Bronchial epithelial cell (primary cell): Measurements from ENCODE around the gene CHST9. TPM values are rescaled to one million over a fixed set of nuclear protein-coding genes. Genes with fewer than 3 reads are reported as not detected.
A peak's percentile ranks its signal among the peaks of the same experiment; 100 is the strongest.

Experiments
- DNase-seq: peaks from one replicate; pipeline ENCODE4 v3.0.0-alpha.2; 2010; ENCODE audit warnings: low read depth
- FAIRE-seq: peaks from 2 replicates; lab custom pipeline; 2011; peaks lifted over from hg19 to GRCh38; lab: Jason Lieb, UNC
- H3K27me3 ChIP-seq: 2 replicates; pipeline ENCODE4 v1.5.1; 2011; ENCODE audit warnings: low read length; ENCODE audit not compliant: control insufficient read depth, insufficient read depth
- H3K36me3 ChIP-seq: 2 replicates; pipeline ENCODE4 v1.5.1; 2011; ENCODE audit warnings: low read length; ENCODE audit not compliant: control insufficient read depth, insufficient read depth
- H3K4me3 ChIP-seq: 2 replicates; pipeline ENCODE4 v1.5.1; 2011; ENCODE audit warnings: mild to moderate bottlenecking, low read depth, low read length, control low read depth
- CTCF ChIP-seq: IDR thresholded peaks from 2 replicates; pipeline ENCODE4 v1.5.1; 2011; ENCODE audit warnings: mild to moderate bottlenecking, moderate library complexity, low read length, control low read depth, inconsistent platforms; ENCODE audit not compliant: insufficient read depth, severe bottlenecking
- total RNA-seq: library from RNA; depleted of rRNA; stranded (reverse); fragments of >200 nt; gene quantifications from 2 replicates; pipeline ENCODE4 v1.2.1, GENCODE V29; 2014

CHST9 gene
- total RNA-seq, 1 donor from 2014 or later, result 0.26 TPM

GRCh38 chr18:27030421-27030820 lies 154.7 kb downstream of the CHST9 start:
- FAIRE-seq, result no peak
- H3K4me3 ChIP-seq, result no peak overlapping the region
- no peak for TF ChIP-seq CTCF
- no peaks in the 10 kb centered on the region for H3K36me3 ChIP-seq
- DNase-seq, result no peak
- no peaks in the 10 kb centered on the region for H3K27me3 ChIP-seq

- Histone ChIP-seq H3K4me3 (no peak overlapping the region), H3K36me3 (no peaks in the 10 kb centered on the region), H3K27me3 (no peaks in the 10 kb centered on the region)
- DNase-seq (no peak), FAIRE-seq (no peak)
- TF ChIP-seq CTCF, result no peak
Measured at GRCh38 chr18:27022477-27022876, 162.6 kb downstream of the CHST9 start.

GRCh38 chr18:27017901-27018500 lies 167.1 kb downstream of the CHST9 start:
- H3K36me3 ChIP-seq, result no peaks in the 10 kb centered on the region
- no peak overlapping the region for H3K4me3 ChIP-seq
- no peak for FAIRE-seq
- DNase-seq, result peak; percentile 42
- H3K27me3 ChIP-seq, result peaks cover 1% of the 10 kb centered on the region
- TF ChIP-seq CTCF, result peak; percentile 65

- Histone ChIP-seq H3K27me3 (peaks cover 1% of the 10 kb centered on the region), H3K36me3 (no peaks in the 10 kb centered on the region), H3K4me3 (no peak overlapping the region)
- FAIRE-seq (no peak), DNase-seq (no peak)
- TF ChIP-seq CTCF, result no peak
Measured at GRCh38 chr18:27014841-27015240, 170.3 kb downstream of the CHST9 start.

- H3K4me3 ChIP-seq, result no peak overlapping the region
- no peaks in the 10 kb centered on the region for H3K36me3 ChIP-seq
- no peak for TF ChIP-seq CTCF
- DNase-seq (no peak), FAIRE-seq (no peak)
- no peaks in the 10 kb centered on the region for H3K27me3 ChIP-seq
Measured at GRCh38 chr18:27010784-27011183, 174.3 kb downstream of the CHST9 start.

GRCh38 chr18:27009293-27009692 lies 175.8 kb downstream of the CHST9 start:
- no peak for DNase-seq
- Histone ChIP-seq H3K4me3 (no peak overlapping the region), H3K27me3 (no peaks in the 10 kb centered on the region), H3K36me3 (no peaks in the 10 kb centered on the region)
- no peak for TF ChIP-seq CTCF
- FAIRE-seq, result no peak
